Mucosa of gallbladder (tissue), 1 donor: ENCODE data around the gene INIP. TPM values are rescaled to one million over a fixed set of nuclear protein-coding genes. Genes with fewer than 3 reads are reported as not detected.
"Not testable (repeated sequence)": the region's sequence is repeated elsewhere in the genome, so short reads cannot be mapped to it uniquely, and the experiment has no call there.

Experiments used
- DNase-seq: peaks from one replicate; pipeline ENCODE4 v3.0.0-alpha.2; 2020; ENCODE audit warnings: low spot score
- total RNA-seq: library from RNA; stranded (reverse); gene quantifications from one replicate; pipeline ENCODE4 v1.2.1, GENCODE V29; 2021
- donor health status: DM: no; HTN: no; CAD: no.

The INIP gene
- total RNA-seq, 1 donor from 2014 or later, result 21.5 TPM

- not testable (repeated sequence) for DNase-seq
Observed at GRCh38 chr9:112673221-112673620, 44.7 kb downstream of the INIP start.

GRCh38 chr9:112670991-112671625, 46.8 kb downstream of the INIP start:
- DNase-seq, result no peak

- no peak for DNase-seq
Observed at GRCh38 chr9:112669326-112669725, 48.6 kb downstream of the INIP start.

GRCh38 chr9:112665347-112665746, 52.6 kb downstream of the INIP start:
- DNase-seq, result no peak

- no peak for DNase-seq
Observed at GRCh38 chr9:112664531-112664930, 53.4 kb downstream of the INIP start.

- DNase-seq, result no peak
Observed at GRCh38 chr9:112663681-112664080, 54.2 kb downstream of the INIP start.

GRCh38 chr9:112659906-112660305, 58.0 kb downstream of the INIP start:
- DNase-seq, result no peak

GRCh38 chr9:112655668-112656067, 62.2 kb downstream of the INIP start:
- DNase-seq, result no peak

- DNase-seq, result no peak
Observed at GRCh38 chr9:112654282-112654681, 63.6 kb downstream of the INIP start.

- DNase-seq, result no peak
Observed at GRCh38 chr9:112648624-112649023, 69.3 kb downstream of the INIP start.

- DNase-seq, result no peak
Observed at GRCh38 chr9:112647596-112647995, 70.3 kb downstream of the INIP start.

GRCh38 chr9:112642126-112642525, 75.8 kb downstream of the INIP start:
- DNase-seq, result no peak

- no peak for DNase-seq
Observed at GRCh38 chr9:112640311-112640710, 77.6 kb downstream of the INIP start.

Other genes starting within 250 kb of the INIP start
- gene KIAA1958, start 231.3 kb downstream of the INIP start, total RNA-seq, result 11.3 TPM
- 8.9 TPM for gene SNX30, start 32.6 kb upstream of the INIP start, total RNA-seq
- 0.14 TPM for gene SLC46A2, start 172.8 kb upstream of the INIP start, total RNA-seq